ENCODE measurements around the gene ELK3. TPM values are rescaled to one million over a fixed set of nuclear protein-coding genes. Genes with fewer than 3 reads are reported as not detected.

The ELK3 gene
- total and polyA plus RNA-seq, 2 of the 8 experiments (the other 6 are each of a cell fraction or from before 2014, with no cell fraction given), result 3.5 to 14.3 TPM

DNA sequence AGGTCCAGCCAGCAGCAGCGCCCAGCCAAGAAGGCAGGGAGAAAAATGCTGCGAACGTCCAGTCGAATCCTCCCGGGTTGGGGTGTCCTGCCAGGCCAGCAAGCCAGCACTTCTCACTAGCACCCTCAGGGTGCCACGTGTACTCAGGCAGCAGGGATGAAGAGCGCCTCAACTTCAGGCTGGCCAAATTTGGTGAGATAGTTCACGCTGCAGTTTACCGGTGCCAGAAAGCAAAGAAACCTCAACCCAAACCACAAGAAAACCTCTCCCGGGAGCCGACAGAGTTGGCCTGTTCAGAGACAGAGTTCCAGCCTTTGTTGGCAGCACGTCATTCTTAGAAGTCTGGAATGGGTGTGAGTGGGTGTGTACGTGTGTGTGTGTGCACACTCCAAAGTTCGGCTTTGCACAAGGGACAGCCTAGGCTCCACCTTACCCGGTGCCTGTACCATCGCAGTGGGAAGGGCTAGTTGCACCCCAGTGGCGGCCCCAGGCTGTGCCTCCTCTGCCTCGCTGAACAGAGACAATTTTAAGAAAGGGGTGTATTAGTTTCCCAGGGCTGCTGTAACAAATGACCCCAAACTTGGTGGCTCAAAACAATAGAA is 42.1 kb downstream of the ELK3 start:
- H2BK5ac ChIP-seq (ENCODE audit: low read depth, low read length), result no peak overlapping the region
- H4K91ac ChIP-seq (replicated peaks; ENCODE audit: insufficient read length, low read length), result no peak overlapping the region
- peaks cover 0 to 2% (median 0%) of the 10 kb centered on the region in 4 experiments; a peak in 1 of 7 replicates for H3K4me1 ChIP-seq (replicated peaks in 1 of 4; ENCODE audit: control insufficient read depth in 3 of 4, insufficient read depth in 4 of 4, low read length in 3 of 4)
- H3K4me3 ChIP-seq (ENCODE audit: extremely low read depth in 1 of 4, insufficient read depth in 2 of 4, low read depth in 3 of 4, low read length in 4 of 4), result no peak overlapping the region
- no peak overlapping the region for H3K27ac ChIP-seq (ENCODE audit: low read depth, low read length)
- H2AFZ ChIP-seq (ENCODE audit: low read length), result no peak overlapping the region
- no peak overlapping the region for H2BK20ac ChIP-seq (ENCODE audit: low read length)
- no peaks in the 10 kb centered on the region for H3K27me3 ChIP-seq (replicated peaks in 1 of 4; ENCODE audit: control insufficient read depth in 3 of 4, extremely low read depth in 1 of 4, insufficient read depth in 3 of 4, low read length in 3 of 4)
- ChIA-PET CTCF (ENCODE audit: partially characterized antibody) (interaction anchor here (1.1 kb wide), 1 partner anchor 19 kb away, joined by 4 read pairs; no protein-coding TSS in a partner anchor), POLR2A (ENCODE audit: partially characterized antibody) (no interaction called here)
- no peak overlapping the region for H3K18ac ChIP-seq (ENCODE audit: extremely low read depth, low read length)
- no peaks in the 10 kb centered on the region for H4K20me1 ChIP-seq (replicated peaks in 1 of 2; ENCODE audit: control insufficient read depth in 1 of 2, insufficient read depth in 2 of 2, low read length in 2 of 2)
- H3K14ac ChIP-seq (ENCODE audit: insufficient read length), result no peak overlapping the region
- H2BK120ac ChIP-seq (replicated peaks; ENCODE audit: low read depth, low read length), result no peak overlapping the region
- no peaks in the 10 kb centered on the region for H3K36me3 ChIP-seq (ENCODE audit: control insufficient read depth in 2 of 4, insufficient read depth in 4 of 4, low read length in 3 of 4)
- no peak overlapping the region; the same call in 1 of the 2 replicates for H4K8ac ChIP-seq (ENCODE audit: extremely low read depth, insufficient read depth, low read length)
- H3K9ac ChIP-seq (replicated peaks in 1 of 4; ENCODE audit: extremely low read depth in 1 of 4, low read depth in 3 of 4, low read length in 3 of 4), result no peak overlapping the region
- H3K56ac ChIP-seq (replicated peaks; ENCODE audit: insufficient read length, low read depth, low read length), result no peak overlapping the region
- no peak for FAIRE-seq
- no peak for TF ChIP-seq CHD1 (IDR thresholded peaks at IDR 0.05; ENCODE audit: low read depth, low read length)
- TF ChIP-seq ZNF274 (IDR thresholded peaks at IDR 0.05; ENCODE audit: borderline replicate concordance, extremely low read depth, low read length), result no peak
- H4K5ac ChIP-seq (ENCODE audit: insufficient read length, low read depth, low read length), result no peak overlapping the region
- H2BK15ac ChIP-seq (ENCODE audit: low read length), result no peak overlapping the region
- no peak overlapping the region for H2AK5ac ChIP-seq (ENCODE audit: low read depth, low read length)
- no peak overlapping the region for H3K4me2 ChIP-seq (ENCODE audit: insufficient read depth in 1 of 2, low read depth in 2 of 2, low read length in 2 of 2)
- no peaks in the 10 kb centered on the region for H3K9me3 ChIP-seq (ENCODE audit: insufficient read depth in 2 of 2, low read depth in 1 of 2, low read length in 1 of 2)
- H3K23me2 ChIP-seq (ENCODE audit: low read depth, low read length), result no peaks in the 10 kb centered on the region
- H3K79me2 ChIP-seq (ENCODE audit: control insufficient read depth in 1 of 2, insufficient read depth in 2 of 2, low read length in 2 of 2), result no peaks in the 10 kb centered on the region
- no peak overlapping the region for H3K4ac ChIP-seq (replicated peaks; ENCODE audit: insufficient read length, low read depth, low read length)
- no peak for DNase-seq (ENCODE audit: low read depth in 1 of 2, low spot score in 2 of 2)
- H3K23ac ChIP-seq (ENCODE audit: insufficient read length), result no peak overlapping the region
- H2BK12ac ChIP-seq (ENCODE audit: low read depth, low read length), result no peak overlapping the region
- H3K79me1 ChIP-seq (ENCODE audit: low read depth, low read length), result no peaks in the 10 kb centered on the region
- WGBS, 2 experiments (ENCODE audit: extremely low coverage in 1 of 2, insufficient coverage in 1 of 2, insufficient read length in 1 of 2, insufficient replicate concordance in 2 of 2, low coverage in 1 of 2, low lambda C conversion rate in 2 of 2, missing lambda C conversion rate in 1 of 2), result 94% methylated on average over 18 of the region's 18 CpGs; no CpG with 5 or more reads in 1 of the 2 experiments
